Activated CD4-positive, alpha-beta T cell treated with anti-CD3 and anti-CD28 coated beads for 48 hours (primary cell): ENCODE results near the gene CLIC5.
A peak's percentile ranks its signal among the peaks of the same experiment; 100 is the strongest.

Source experiments
- DNase-seq: peaks from one replicate; pipeline ENCODE4 v3.0.0-alpha.2; 2020

CLIC5 gene

GRCh38 chr6:45922728-45923351, 92.8 kb downstream of the CLIC5 start:
- peak; percentile 74 for DNase-seq

DNA sequence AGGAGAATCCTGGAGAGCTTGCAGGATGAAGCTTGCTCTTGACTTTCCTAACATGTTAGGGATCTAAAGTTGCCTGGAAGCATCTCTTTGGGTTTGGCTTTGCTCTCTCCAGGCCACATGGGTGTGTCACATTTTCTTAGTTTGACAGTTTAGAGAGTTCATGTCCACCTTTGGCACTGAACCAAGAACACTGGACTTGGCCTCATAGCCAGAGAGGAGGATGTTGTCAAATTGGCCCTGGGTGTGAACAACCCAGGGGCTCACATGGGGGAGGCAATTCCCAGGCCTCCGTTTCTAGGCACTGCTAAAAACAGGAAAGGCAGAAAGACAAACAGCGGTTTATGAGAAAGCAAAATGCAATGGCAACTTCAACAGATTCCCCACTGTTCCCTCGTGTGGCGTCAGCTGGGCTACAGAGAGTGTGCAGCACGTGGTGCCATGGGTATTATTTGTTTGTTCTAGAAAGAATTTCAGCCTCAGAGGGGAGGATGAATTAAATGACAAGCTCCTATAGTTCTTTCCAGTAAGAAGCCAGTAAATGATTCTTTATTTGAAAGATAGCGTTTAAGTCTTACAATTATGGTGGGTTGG, 93.9 kb downstream of the CLIC5 start:
- no peak for DNase-seq

GRCh38 chr6:45920819-45921511, 94.7 kb downstream of the CLIC5 start:
- DNase-seq = peak; percentile 14

DNA sequence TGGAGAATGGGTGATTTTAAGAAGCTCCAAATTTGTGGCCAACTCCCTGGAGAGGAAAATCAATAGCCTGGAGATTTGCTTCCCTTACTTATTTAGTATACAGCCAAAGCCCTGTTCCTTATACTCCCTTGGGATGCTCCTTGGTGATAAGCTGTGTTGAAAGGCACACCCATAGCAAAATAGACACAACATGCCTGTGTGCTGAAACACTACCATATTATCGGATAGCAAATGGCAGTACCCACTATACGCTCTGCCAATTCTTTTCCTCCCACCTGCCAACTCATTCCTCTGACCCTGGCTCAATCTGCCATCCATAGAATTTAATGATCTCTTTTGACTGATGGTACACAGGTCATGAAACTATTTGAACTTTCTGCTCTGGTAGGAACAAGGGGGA, 98.2 kb downstream of the CLIC5 start:
- DNase-seq = no peak

DNA sequence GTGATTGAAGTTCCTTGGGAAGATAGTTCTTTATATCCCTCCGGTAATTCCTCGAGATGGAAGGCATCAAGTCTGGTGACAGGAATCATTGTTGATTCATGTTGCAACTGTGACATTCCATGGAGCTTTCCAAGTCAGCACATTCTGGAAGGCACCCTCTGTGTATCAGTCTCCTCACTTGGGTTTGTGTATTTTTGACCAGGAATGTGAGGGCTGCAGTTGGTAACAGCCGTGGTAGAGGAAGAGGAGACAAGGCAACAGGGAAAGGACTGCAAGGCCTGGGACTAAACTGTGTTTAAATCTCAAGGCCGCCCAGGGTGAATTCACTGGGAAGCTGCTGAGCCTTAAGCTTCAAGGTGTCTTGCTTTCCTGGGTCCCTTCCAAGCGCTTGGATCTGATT, 99.0 kb downstream of the CLIC5 start:
- no peak for DNase-seq

DNA sequence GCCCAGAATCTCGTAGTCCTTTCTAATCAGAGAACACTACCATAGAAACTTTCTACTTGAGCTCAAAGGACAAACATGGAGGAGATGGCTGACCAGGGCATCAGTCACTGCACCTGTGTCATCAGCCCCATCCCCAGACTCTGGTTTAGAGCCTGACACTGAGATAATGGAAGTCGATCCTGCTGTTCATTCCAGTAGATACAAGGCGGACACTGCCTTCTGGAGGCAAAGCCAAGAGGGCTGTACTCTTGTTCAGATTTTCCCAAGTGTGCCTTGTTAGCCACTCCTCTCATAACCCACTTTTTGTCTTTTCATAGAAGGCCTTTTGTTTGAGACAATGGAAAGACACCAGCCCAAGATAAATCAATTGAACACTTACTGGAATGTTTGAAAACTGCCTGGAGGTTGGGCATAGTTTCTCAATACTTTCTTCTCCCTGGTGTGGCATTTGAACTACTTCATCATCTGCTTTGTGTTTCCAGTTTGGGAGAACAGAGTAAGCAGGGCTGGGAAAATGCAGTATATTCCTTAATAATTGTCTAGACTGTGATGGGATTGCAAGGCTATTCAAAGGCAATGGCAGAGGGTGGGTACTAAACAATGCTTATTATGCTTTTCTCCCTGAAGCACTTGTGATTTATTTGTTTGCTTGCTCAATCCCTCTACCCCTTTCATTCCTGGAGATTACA, 99.7 kb downstream of the CLIC5 start:
- no peak for DNase-seq

GRCh38 chr6:45911691-45912090, 104.0 kb downstream of the CLIC5 start:
- DNase-seq = no peak

DNA sequence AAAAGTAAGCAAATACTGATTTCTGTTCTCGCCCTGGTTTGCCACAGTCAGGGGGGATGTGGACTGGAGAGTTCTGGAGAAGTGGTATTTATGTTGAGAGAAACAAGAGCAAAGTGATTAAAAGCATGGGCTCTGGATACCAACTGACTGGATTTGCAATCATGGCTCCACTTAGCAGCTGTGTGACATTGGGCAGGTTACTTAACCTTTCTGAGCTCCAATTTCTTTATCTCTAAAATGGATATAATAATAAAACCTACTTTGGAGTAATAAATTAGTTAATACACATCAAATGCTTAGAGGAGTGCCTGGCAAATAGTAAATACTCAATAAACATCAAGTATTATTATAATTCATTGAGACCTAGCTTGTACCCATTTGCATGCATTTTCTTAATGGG, 111.7 kb downstream of the CLIC5 start:
- no peak for DNase-seq

- no peak for DNase-seq
Measured at GRCh38 chr6:45902984-45903383, 112.7 kb downstream of the CLIC5 start.

GRCh38 chr6:45901767-45902650, 113.7 kb downstream of the CLIC5 start:
- no peak for DNase-seq

DNA sequence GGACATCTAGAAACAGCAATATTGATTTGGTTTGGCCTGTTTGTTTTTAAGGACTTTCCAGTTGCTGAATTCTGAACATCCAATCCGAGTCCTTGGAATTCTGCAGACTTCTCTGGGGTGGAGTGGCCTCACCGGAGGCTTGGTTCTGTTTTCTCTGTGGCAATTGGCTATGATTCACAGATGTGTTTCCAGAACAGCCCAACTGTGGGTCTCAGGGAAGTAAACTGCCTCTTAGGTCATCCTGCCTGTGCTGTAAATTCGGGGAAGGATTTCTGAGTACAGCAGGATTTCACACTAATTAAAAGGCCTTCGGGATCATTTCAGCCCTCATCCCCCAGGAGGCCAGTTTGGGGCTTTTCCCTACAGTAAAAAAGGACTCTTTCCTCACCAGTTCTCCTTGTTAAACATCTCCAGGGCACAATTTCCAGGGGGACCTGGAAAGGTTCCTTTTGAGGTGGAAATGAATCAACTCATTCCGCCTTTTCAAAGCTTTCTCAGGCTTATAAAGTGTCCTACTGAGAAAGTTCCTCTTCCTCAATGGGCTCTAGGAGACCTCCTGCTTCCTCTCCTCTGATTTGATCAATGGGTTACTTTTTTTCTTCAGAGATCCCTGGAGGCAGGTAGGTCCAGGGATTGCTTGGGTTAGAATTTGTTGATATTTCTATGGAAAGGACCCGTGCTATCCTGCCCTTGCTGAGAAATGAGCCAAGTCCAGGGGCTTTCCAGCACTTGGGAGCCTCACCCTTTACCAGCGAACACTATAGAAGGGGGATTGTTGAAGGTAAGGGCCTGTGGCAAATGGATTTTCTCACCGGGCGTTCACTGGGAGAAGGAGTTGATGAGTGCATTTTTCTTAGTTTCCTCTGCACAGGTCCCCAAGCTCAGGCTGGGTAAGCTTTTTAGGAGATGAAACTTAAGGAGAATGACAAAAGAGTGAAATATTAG, 114.6 kb downstream of the CLIC5 start:
- DNase-seq = no peak

DNA sequence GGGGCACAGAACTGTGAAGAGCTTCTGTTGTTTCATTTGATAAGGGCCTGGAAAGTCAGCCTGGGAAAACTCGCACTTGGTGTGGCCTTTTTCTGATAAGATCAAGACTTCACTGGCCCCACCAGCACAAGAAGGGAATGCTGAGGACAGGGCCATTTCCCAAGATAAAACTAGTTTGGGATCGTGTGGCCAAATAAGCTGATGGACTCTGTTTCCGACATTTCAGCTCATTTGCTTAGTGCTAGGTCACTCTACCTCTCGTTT, 116.0 kb downstream of the CLIC5 start:
- no peak for DNase-seq

GRCh38 chr6:45898941-45899682, 116.5 kb downstream of the CLIC5 start:
- no peak for DNase-seq

- no peak for DNase-seq
Measured at GRCh38 chr6:45896783-45897441, 118.7 kb downstream of the CLIC5 start.

DNA sequence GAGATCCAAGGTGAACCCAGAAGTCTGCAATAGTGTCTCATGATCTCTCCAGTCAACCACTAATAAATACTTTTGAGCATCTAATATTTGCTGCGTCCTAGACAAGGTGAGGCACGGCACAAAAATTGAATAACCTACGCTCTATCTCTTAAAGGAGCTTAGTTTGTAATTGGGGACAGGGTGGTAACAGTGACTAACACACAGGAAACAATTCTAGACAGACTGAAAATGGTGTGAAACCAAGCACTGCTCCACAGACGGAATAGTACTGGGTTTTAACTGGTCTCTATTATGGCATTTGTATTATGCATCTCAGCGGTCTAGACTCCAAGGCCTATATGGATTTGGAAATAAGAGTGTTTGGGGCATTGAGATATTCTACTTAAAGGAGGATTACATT, 120.1 kb downstream of the CLIC5 start:
- DNase-seq = no peak

GRCh38 chr6:45892696-45893245, 122.9 kb downstream of the CLIC5 start:
- no peak for DNase-seq

GRCh38 chr6:45892196-45892595, 123.5 kb downstream of the CLIC5 start:
- no peak for DNase-seq

GRCh38 chr6:45886776-45887175, 128.9 kb downstream of the CLIC5 start:
- DNase-seq = no peak

GRCh38 chr6:45884336-45884735, 131.3 kb downstream of the CLIC5 start:
- DNase-seq = no peak

- no peak for DNase-seq
Measured at GRCh38 chr6:45882671-45883070, 133.0 kb downstream of the CLIC5 start.
